ENCODE data around the gene KAZN.

KAZN gene

DNA sequence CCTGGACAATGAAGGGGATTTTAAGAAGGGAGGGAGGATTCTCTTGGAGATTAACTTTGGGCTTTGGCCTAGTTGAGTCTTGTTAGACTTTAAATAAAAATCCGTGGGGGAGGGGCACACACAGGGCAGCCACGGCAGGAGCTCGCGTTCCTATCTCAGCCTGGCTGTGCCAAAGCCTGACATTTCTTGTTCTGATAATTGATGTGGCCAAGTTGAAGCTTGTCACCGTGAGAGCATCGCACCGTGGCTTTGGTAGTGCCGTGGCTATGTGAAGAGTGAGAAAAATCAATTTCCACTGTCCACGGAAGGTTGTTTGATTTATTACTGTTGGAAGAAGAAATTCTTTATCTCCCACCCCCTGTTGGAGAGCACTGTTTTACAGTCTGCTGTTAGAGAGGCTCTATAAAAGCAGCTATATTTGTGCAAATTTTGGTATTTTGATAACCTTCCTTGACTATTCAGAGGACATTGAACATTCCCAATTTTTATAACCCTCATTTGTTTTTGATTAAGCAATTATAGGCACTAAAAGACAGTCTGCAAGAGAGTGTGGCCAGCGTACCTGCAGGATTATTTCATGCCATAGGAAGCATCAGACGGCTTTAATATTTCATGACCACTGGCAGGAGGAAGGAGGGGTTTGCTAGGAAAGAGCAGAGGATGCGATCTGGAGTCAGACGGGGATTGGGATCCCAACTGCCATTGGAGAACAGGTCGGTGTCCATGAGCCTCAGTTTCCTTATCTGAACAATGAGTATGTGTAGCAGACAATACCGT, 160.7 kb downstream of the KAZN start:
- H3K4me3 ChIP-seq (ENCODE audit: low read length in 2 of 2) = no peak overlapping the region
- no peaks in the 10 kb centered on the region for H3K27me3 ChIP-seq (ENCODE audit: control insufficient read depth in 2 of 2, insufficient read depth in 2 of 2, low read length in 2 of 2)
- H3K9me3 ChIP-seq (ENCODE audit: control insufficient read depth in 2 of 2, low read length in 2 of 2) = no peaks in the 10 kb centered on the region
- H3K27ac ChIP-seq (ENCODE audit: low read depth in 2 of 2, low read length in 2 of 2) = no peak overlapping the region
- no peaks in the 10 kb centered on the region for H3K36me3 ChIP-seq (ENCODE audit: control insufficient read depth in 2 of 2, insufficient read depth in 2 of 2, low read length in 2 of 2)
- no peak overlapping the region for H3K9ac ChIP-seq (ENCODE audit: low read depth in 1 of 2, low read length in 2 of 2)
- H3K4me1 ChIP-seq (ENCODE audit: control insufficient read depth in 2 of 2, insufficient read depth in 2 of 2, low read length in 2 of 2) = no peaks in the 10 kb centered on the region

DNA sequence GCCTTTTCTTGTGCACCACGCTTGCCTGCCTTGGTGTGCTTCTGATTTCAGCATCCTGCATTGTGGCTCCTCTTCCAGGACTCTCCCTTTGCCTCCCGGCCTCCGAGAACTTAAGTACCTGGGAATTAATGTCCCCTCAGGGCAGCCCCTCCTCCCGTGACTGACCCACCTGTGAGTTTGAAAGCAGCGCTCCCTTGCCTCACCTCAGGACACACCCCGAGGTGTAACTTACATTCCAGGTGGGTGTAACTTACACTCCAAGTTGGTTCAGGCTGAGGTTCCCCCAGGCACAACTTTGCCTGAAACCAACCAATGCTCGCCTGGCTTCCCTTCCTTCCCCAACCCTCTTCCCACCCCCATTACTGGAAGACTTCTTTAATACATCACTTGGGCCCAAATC, 161.4 kb downstream of the KAZN start:
- Histone ChIP-seq H3K9ac (ENCODE audit: low read depth in 1 of 2, low read length in 2 of 2) (no peak overlapping the region), H3K4me1 (ENCODE audit: control insufficient read depth in 2 of 2, insufficient read depth in 2 of 2, low read length in 2 of 2) (no peaks in the 10 kb centered on the region), H3K27me3 (ENCODE audit: control insufficient read depth in 2 of 2, insufficient read depth in 2 of 2, low read length in 2 of 2) (no peaks in the 10 kb centered on the region), H3K9me3 (ENCODE audit: control insufficient read depth in 2 of 2, low read length in 2 of 2) (no peaks in the 10 kb centered on the region), H3K4me3 (ENCODE audit: low read length in 2 of 2) (no peak overlapping the region), H3K36me3 (ENCODE audit: control insufficient read depth in 2 of 2, insufficient read depth in 2 of 2, low read length in 2 of 2) (no peaks in the 10 kb centered on the region), H3K27ac (ENCODE audit: low read depth in 2 of 2, low read length in 2 of 2) (no peak overlapping the region)

DNA sequence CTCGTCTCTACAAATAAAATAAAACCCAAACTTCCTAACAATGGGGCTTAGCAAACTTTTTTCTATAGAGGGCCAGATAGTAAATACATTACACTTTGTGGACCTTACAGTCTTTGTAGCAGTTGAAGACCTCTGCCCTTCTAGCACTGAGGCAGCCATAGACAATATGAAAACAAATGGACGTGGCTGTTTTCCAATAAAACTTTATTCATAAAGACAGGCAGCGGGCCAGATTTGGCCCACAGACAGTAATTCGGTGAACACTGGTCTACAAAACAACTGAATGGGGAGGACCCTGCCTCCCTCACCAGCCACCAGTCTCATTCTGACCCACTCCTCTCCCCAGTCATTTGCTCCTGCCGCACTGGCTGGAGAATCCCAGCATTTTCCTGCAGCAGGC, 162.3 kb downstream of the KAZN start:
- Histone ChIP-seq H3K9me3 (ENCODE audit: control insufficient read depth in 2 of 2, low read length in 2 of 2) (no peaks in the 10 kb centered on the region), H3K36me3 (ENCODE audit: control insufficient read depth in 2 of 2, insufficient read depth in 2 of 2, low read length in 2 of 2) (no peaks in the 10 kb centered on the region), H3K9ac (ENCODE audit: low read depth in 1 of 2, low read length in 2 of 2) (no peak overlapping the region), H3K27me3 (ENCODE audit: control insufficient read depth in 2 of 2, insufficient read depth in 2 of 2, low read length in 2 of 2) (no peaks in the 10 kb centered on the region), H3K4me1 (ENCODE audit: control insufficient read depth in 2 of 2, insufficient read depth in 2 of 2, low read length in 2 of 2) (no peaks in the 10 kb centered on the region), H3K4me3 (ENCODE audit: low read length in 2 of 2) (no peak overlapping the region), H3K27ac (ENCODE audit: low read depth in 2 of 2, low read length in 2 of 2) (no peak overlapping the region)

DNA sequence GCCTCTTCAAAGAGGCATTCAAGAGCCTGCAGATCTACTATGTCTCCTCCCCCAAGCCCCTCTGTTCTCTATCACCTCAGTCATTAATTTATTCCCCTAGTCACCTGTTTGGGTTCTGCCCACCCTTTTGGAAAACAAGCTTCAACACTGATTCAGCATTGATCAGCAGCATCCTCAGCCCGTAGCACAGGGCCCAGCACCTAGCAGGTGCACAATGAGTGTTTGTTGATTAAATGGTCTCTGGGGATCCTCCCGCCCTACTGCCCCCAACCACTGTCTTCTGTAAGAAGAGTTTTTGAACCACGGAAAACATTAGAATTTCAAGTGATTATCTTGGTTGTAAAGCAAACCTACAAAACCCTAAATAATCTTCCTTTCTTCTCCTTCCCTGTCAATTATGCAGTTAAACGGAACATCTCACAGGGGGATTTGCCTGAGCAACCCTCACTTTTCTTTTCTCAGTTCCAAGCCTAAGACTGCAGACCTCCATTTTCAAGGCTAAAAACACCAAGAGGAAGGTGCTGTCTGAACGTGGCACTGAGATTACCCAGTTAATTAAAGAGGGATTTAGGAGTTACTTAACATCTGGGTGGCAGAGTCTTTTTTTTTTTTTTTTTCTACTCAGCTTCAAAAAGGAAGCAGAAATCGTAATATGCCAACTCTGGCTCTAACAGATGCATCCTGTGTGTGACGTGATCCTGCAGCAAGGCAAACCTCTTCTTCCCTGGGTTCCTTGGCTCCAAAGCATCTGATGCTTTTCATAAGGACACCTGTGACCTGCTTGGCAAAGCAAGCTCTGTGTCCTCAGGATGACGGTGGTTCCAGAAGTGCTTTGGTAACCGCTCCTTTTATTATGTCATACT, 163.0 kb downstream of the KAZN start:
- H3K9me3 ChIP-seq (ENCODE audit: control insufficient read depth in 2 of 2, low read length in 2 of 2) = no peaks in the 10 kb centered on the region
- no peaks in the 10 kb centered on the region for H3K4me1 ChIP-seq (ENCODE audit: control insufficient read depth in 2 of 2, insufficient read depth in 2 of 2, low read length in 2 of 2)
- no peak overlapping the region for H3K4me3 ChIP-seq (ENCODE audit: low read length in 2 of 2)
- no peaks in the 10 kb centered on the region for H3K27me3 ChIP-seq (ENCODE audit: control insufficient read depth in 2 of 2, insufficient read depth in 2 of 2, low read length in 2 of 2)
- no peaks in the 10 kb centered on the region for H3K36me3 ChIP-seq (ENCODE audit: control insufficient read depth in 2 of 2, insufficient read depth in 2 of 2, low read length in 2 of 2)
- H3K27ac ChIP-seq (ENCODE audit: low read depth in 2 of 2, low read length in 2 of 2) = no peak overlapping the region
- no peak overlapping the region for H3K9ac ChIP-seq (ENCODE audit: low read depth in 1 of 2, low read length in 2 of 2)

- H3K9me3 ChIP-seq (ENCODE audit: control insufficient read depth in 2 of 2, low read length in 2 of 2) = no peaks in the 10 kb centered on the region
- no peak overlapping the region for H3K9ac ChIP-seq (ENCODE audit: low read depth in 1 of 2, low read length in 2 of 2)
- H3K4me1 ChIP-seq (ENCODE audit: control insufficient read depth in 2 of 2, insufficient read depth in 2 of 2, low read length in 2 of 2) = no peaks in the 10 kb centered on the region
- no peaks in the 10 kb centered on the region for H3K27me3 ChIP-seq (ENCODE audit: control insufficient read depth in 2 of 2, insufficient read depth in 2 of 2, low read length in 2 of 2)
- no peak overlapping the region for H3K4me3 ChIP-seq (ENCODE audit: low read length in 2 of 2)
- H3K27ac ChIP-seq (ENCODE audit: low read depth in 2 of 2, low read length in 2 of 2) = no peak overlapping the region
- no peaks in the 10 kb centered on the region for H3K36me3 ChIP-seq (ENCODE audit: control insufficient read depth in 2 of 2, insufficient read depth in 2 of 2, low read length in 2 of 2)
Measured at GRCh38 chr1:14763977-14764376, 165.5 kb downstream of the KAZN start.

DNA sequence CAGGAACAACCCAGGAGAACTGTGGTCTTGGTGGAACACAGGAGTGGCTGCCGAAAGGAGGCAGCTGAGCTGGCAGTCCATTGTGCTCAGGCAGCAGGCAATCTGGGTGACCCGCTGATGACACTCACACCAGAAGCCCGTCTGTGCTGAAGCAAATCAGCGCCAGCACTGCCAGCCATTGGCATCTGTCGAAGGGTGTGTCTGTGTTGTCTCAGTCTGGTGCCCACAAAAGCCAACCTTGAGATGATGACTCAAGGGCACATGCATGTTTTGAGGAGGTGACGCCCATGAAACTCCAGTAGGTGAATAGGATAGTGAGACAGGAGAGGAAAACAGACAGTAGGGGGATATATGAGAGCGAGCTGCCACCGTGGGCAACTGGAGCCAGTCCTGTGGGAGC, 167.3 kb downstream of the KAZN start:
- Histone ChIP-seq H3K36me3 (ENCODE audit: control insufficient read depth in 2 of 2, insufficient read depth in 2 of 2, low read length in 2 of 2) (no peaks in the 10 kb centered on the region), H3K27ac (ENCODE audit: low read depth in 2 of 2, low read length in 2 of 2) (no peak overlapping the region), H3K9me3 (ENCODE audit: control insufficient read depth in 2 of 2, low read length in 2 of 2) (no peaks in the 10 kb centered on the region), H3K27me3 (ENCODE audit: control insufficient read depth in 2 of 2, insufficient read depth in 2 of 2, low read length in 2 of 2) (no peaks in the 10 kb centered on the region), H3K4me3 (ENCODE audit: low read length in 2 of 2) (no peak overlapping the region), H3K9ac (ENCODE audit: low read depth in 1 of 2, low read length in 2 of 2) (no peak overlapping the region), H3K4me1 (ENCODE audit: control insufficient read depth in 2 of 2, insufficient read depth in 2 of 2, low read length in 2 of 2) (no peaks in the 10 kb centered on the region)

DNA sequence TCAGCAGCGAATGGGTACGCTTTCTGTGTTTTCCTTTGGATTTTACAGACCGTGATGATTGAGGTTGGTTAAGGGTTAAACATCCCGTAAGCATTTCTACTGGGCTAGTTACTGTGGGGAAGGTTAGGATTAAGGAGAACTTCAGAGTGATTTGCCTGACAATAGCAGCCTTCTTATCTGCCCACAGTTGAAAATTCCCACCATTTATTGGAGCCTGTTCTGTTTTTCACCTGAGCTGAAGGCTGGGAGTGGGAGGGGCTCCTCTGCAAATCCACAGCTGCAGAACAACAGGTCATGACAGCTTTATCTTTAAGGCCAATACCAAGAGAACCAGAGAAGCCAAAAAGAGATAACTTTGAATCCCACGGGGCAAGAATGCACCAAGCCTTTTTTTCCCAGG, 168.6 kb downstream of the KAZN start:
- H3K4me3 ChIP-seq (ENCODE audit: low read length in 2 of 2) = no peak overlapping the region
- H3K9ac ChIP-seq (ENCODE audit: low read depth in 1 of 2, low read length in 2 of 2) = no peak overlapping the region
- no peak overlapping the region for H3K27ac ChIP-seq (ENCODE audit: low read depth in 2 of 2, low read length in 2 of 2)
- H3K9me3 ChIP-seq (ENCODE audit: control insufficient read depth in 2 of 2, low read length in 2 of 2) = no peaks in the 10 kb centered on the region
- H3K4me1 ChIP-seq (ENCODE audit: control insufficient read depth in 2 of 2, insufficient read depth in 2 of 2, low read length in 2 of 2) = no peaks in the 10 kb centered on the region
- no peaks in the 10 kb centered on the region for H3K27me3 ChIP-seq (ENCODE audit: control insufficient read depth in 2 of 2, insufficient read depth in 2 of 2, low read length in 2 of 2)
- H3K36me3 ChIP-seq (ENCODE audit: control insufficient read depth in 2 of 2, insufficient read depth in 2 of 2, low read length in 2 of 2) = no peaks in the 10 kb centered on the region

- no peaks in the 10 kb centered on the region for H3K27me3 ChIP-seq (ENCODE audit: control insufficient read depth in 2 of 2, insufficient read depth in 2 of 2, low read length in 2 of 2)
- no peak overlapping the region for H3K27ac ChIP-seq (ENCODE audit: low read depth in 2 of 2, low read length in 2 of 2)
- H3K4me1 ChIP-seq (ENCODE audit: control insufficient read depth in 2 of 2, insufficient read depth in 2 of 2, low read length in 2 of 2) = no peaks in the 10 kb centered on the region
- H3K9ac ChIP-seq (ENCODE audit: low read depth in 1 of 2, low read length in 2 of 2) = no peak overlapping the region
- no peaks in the 10 kb centered on the region for H3K36me3 ChIP-seq (ENCODE audit: control insufficient read depth in 2 of 2, insufficient read depth in 2 of 2, low read length in 2 of 2)
- no peaks in the 10 kb centered on the region for H3K9me3 ChIP-seq (ENCODE audit: control insufficient read depth in 2 of 2, low read length in 2 of 2)
- no peak overlapping the region for H3K4me3 ChIP-seq (ENCODE audit: low read length in 2 of 2)
Measured at GRCh38 chr1:14768582-14769304, 170.3 kb downstream of the KAZN start.

GRCh38 chr1:14769486-14770274, 171.2 kb downstream of the KAZN start:
- Histone ChIP-seq H3K4me1 (ENCODE audit: control insufficient read depth in 2 of 2, insufficient read depth in 2 of 2, low read length in 2 of 2) (no peaks in the 10 kb centered on the region), H3K27ac (ENCODE audit: low read depth in 2 of 2, low read length in 2 of 2) (no peak overlapping the region), H3K9ac (ENCODE audit: low read depth in 1 of 2, low read length in 2 of 2) (no peak overlapping the region), H3K9me3 (ENCODE audit: control insufficient read depth in 2 of 2, low read length in 2 of 2) (no peaks in the 10 kb centered on the region), H3K27me3 (ENCODE audit: control insufficient read depth in 2 of 2, insufficient read depth in 2 of 2, low read length in 2 of 2) (no peaks in the 10 kb centered on the region), H3K36me3 (ENCODE audit: control insufficient read depth in 2 of 2, insufficient read depth in 2 of 2, low read length in 2 of 2) (no peaks in the 10 kb centered on the region), H3K4me3 (ENCODE audit: low read length in 2 of 2) (no peak overlapping the region)
